HG03060 (cell line): Measurements from ENCODE around the gene HPS5.

Experiments
- ATAC-seq: cut with Tn5 transposase; IDR thresholded peaks from one replicate; pipeline ENCODE4 v1.9.1; 2021; ENCODE audit warnings: low read depth, moderate number of reproducible peaks; ENCODE audit not compliant: unreplicated experiment

Gene HPS5

GRCh38 chr11:18246379-18247190 lies 75.4 kb downstream of the HPS5 start:
- peak; percentile 73 for ATAC-seq

- no peak for ATAC-seq
These were observed 76.5 kb downstream of the HPS5 start for GRCh38 chr11:18245396-18245795.

- ATAC-seq, result no peak
These were observed 78.1 kb downstream of the HPS5 start for GRCh38 chr11:18243783-18244362.

DNA sequence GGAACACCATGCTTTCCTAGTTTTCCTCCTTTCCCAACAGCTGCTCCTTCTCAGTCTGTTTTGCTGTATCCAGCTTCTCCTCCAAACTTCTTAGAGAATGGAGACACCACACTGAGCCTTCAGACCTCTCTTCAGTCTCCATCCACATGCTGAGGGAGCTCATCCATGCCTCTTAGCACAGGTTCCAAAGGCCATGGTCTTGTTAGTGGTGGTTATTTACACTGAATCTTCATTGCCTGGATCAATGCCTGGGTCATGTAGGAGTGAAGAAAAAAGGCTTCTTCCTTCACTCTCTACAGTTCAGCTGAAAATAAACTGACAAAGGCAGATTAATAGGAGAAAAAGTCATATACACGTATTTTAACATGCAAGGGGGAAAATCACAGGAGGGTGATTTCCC lies 82.3 kb downstream of the HPS5 start:
- no peak for ATAC-seq

GRCh38 chr11:18236664-18237356 lies 85.1 kb downstream of the HPS5 start, which contains the start of gene SAA4:
SAA4 (minus strand) TSS chr11:18236802; CDS start chr11:18235926, 876 bp downstream.
- ATAC-seq, result no peak

GRCh38 chr11:18235394-18236334 lies 86.3 kb downstream of the HPS5 start:
- ATAC-seq, result no peak

- no peak for ATAC-seq
These were observed 88.0 kb downstream of the HPS5 start for GRCh38 chr11:18233912-18234311.

DNA sequence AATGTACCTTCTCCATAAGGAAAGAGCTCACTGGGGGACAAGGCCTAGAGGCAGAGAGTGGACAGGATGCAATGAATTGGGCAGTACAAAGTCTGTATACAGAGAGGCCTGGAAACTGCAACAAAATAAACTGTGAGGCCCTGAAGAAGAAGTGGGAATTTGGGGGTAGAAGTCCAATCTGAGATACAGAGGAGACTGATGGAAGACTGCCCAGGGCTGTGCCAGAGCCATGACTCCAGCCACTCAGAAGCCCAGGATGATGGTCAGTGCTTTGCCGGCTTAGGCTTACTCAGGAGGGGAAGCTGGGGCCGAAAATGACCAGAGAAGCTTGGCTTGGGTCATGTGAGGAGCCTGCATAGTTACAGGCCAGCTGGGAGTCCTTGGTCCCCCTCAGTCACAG lies 91.1 kb downstream of the HPS5 start:
- ATAC-seq, result no peak

GRCh38 chr11:18229501-18229900 lies 92.4 kb downstream of the HPS5 start:
- peak; percentile 87 for ATAC-seq
